Raji (cell line): ENCODE data around the gene SLC49A4.

Experiments
- POLR2A ChIP-seq: IDR thresholded peaks from 2 replicates; pipeline ENCODE4 v1.6.1; 2011; ENCODE audit warnings: low read depth, low read length, control low read depth; ENCODE audit not compliant: insufficient read depth

SLC49A4 gene

DNA sequence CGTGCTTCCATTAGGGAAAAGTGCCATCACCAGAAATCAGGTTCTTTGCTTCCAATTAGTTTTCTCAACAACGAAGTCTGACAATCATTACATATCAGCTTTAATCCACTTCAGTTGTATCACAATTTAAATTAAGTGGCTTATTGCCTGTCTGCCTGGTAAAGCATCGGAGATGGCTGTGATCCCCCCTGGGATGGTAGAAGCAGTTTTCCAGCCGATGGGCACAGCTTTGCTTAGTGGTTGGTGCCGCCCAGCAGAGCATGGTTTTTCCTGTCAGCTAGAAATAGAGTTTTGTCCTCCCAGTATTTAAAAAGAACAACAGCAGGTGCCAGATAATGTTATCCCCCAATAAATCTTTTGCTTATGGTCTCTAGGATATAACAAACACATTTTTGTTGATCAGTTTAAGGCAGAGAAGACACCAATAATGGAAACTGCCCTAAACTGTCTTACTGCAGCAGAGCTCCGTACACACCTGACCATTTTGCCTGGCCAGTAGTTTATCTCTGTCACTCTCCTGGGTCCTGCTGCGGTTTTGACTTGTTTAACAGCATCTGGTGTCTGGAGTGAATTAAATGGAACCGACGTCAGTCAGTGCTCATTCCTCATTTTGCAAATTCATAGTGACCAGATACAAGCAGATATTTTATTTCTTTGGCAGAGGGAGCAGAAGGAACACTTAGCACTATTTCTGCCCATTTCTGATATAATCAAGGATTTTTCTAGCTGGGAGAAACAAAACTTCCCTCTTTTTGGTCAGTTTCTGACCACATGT lies 79.1 kb downstream of the SLC49A4 start:
- no peak for TF ChIP-seq POLR2A

DNA sequence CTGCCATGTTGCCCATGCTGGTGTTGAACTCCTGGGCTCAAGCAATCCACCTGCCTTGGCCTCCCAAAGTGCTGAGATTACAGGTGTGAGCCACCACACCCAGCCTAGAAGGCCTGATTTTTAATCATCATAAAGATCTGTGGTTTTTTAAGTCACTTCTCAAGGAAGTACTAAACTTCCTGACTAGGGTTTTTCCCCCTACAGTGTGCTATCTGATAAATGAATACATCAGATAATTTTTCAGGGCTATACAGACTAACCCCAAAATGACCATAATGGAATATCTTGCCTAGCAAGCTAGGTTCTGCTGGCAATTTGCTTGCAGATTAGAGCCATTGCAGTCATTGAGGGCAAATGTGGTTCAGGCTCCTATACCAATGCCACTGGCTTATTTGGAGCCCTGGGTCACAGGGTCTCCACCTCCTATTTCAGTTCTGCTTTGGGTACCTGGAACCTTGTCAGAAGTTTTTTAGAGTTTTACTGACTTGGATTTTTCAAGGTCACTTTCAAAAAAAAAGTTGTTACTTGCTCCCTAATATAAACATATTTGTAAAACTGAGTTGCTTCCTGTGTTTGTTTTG lies 80.8 kb downstream of the SLC49A4 start:
- TF ChIP-seq POLR2A = no peak

DNA sequence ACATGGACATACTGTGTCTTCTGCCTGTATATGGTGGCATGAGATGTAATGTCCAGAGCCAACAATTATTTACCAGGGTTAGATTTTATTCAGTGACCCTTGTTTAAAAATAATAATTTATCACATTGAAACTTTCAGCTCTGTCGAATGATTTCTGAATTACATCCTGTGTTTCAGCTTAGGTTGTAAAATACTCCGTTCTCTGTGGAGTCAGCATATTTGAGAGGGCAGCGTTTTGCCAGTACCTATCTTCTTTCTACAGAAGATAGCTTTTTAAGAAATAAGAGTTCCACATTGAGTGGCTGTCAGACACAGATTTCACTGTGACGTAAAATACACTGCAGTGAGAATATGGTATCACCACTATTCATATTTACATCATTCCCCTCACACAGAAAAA lies 85.3 kb downstream of the SLC49A4 start:
- TF ChIP-seq POLR2A = no peak

DNA sequence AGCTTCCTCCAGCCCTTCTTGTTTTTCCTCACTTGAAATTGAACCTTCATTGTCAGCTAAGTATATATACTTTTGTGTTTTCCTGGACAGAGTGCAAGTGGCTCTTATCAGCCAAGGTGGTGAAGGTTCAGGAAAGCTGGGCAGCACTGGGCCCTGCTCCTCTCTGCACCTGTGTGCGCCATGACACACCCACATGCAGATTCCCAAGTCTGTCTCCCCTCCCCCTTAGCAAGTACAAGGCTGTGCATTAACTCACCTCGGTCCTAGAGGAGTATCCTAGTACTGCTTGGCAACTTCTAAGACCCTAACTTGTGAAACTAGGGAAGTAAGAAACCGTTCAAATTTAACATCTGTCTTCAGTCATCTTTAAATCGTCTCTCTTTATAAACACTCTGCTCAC lies 85.8 kb downstream of the SLC49A4 start:
- no peak for TF ChIP-seq POLR2A

DNA sequence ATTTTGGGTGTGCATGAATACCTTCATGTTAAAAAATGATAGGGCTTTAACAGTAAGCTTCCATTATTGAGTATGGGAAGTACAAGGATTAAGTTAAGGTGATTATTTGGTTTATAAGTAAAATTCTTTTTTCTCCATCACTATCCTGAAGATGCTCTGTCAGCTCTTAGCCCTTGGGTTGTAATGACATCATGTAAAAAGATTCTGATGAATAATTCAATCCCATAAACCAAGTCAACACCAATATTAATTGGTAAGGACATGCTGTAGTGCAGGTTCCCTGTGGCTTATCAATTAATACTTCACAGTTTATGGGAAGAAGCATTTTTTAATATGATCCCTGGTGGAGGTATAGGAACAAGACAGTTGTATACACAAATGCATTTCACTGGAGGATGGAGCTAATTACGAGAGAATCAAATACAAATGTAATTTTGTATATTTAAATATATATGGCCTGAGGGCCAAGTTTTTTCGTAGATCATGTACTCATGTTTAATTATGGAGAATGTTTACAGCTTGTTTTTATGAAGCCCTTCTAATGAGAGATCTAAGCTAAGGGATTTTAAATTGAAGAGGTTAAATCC lies 87.6 kb downstream of the SLC49A4 start:
- no peak for TF ChIP-seq POLR2A

DNA sequence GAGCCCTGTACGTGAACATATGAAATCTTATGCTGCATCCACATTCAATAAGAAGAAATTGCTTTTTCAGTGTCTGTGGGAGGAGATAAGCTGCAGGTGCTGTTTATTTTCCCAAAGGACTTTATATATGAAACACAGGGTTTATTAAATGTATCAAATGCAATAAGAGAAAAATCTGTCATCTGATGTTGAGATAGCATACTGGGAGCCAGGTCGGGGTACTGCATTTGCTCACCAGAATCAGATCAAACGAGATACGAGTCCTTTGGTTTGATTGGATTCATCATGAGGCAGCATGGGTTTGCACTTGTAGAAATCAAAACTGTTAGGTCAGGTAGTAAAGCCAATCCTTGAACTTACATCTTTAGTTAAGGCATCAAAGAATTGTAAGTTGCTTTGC lies 91.4 kb downstream of the SLC49A4 start:
- TF ChIP-seq POLR2A = no peak

DNA sequence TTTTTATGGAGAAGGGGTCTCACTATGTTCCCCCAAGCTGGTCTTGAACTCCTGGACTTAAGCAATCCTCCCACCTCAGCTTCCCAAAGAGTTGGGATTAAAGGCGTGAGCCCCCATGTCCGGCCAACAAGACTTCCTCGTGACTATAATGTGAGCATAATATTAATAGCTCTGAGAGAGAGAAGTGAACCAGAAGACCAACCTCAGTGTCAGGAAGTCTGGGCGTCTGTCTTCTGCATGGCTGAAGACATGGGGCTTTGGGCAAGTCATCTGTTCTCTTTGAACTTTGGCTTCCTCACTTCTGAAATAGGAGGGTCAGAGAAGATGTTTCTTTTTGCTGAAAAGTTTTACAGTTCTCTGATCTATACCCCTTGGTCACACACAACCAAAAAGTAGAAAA lies 92.1 kb downstream of the SLC49A4 start:
- no peak for TF ChIP-seq POLR2A

DNA sequence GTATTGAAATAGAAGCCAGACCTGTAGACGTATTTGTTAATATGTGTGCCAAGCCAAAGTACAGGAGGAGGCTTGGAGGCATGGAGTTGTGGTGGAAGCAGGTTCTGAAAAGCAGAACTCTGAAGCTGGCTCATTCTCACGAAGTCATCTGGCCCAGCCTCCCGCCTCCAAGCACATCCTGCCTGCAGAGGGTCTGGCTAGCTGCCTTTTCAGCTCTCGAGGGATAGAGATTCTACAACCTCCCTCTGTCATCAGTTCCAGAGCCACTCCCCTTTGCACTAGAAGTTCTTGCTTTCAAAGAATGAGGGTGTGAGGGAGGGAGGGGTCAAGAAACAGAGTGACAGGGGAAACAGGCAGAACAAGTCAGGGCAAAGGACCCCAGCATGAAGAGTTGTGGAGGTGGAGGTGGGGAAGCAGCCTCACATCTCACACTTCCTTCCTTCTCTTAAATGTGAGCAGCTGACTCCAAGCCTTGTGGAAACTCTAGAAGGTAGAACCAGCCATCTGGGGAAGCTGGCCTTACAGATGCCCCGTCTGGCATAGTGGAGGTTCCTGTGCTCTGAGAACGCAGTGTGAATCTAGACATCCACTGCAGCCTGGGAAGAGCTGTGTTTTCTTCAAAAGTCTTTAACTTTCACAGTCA lies 95.3 kb downstream of the SLC49A4 start:
- TF ChIP-seq POLR2A = no peak

DNA sequence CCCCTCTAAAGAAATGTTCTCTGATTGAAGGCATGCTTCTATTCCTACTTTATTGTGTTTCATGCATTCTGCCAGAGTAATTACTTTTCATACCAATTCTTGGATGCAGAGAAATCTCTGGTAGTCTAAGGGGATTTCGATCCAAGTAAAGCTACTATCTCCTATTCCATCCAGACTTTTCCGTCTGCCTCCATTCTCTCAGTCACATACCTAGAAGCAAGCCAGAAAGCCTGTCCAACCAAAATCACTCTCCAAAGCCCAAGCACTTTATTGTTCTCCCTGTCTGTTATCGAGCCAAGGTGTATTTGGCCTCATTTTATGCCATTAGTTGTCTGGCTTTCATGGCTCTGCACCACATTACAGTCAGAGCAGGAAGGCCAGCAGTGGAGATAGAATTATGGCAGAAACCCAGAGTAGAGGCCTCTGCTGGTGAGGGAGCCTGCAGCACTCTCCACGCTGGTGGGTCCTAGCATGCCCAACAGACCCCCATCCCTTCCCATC lies 95.9 kb downstream of the SLC49A4 start:
- no peak for TF ChIP-seq POLR2A

DNA sequence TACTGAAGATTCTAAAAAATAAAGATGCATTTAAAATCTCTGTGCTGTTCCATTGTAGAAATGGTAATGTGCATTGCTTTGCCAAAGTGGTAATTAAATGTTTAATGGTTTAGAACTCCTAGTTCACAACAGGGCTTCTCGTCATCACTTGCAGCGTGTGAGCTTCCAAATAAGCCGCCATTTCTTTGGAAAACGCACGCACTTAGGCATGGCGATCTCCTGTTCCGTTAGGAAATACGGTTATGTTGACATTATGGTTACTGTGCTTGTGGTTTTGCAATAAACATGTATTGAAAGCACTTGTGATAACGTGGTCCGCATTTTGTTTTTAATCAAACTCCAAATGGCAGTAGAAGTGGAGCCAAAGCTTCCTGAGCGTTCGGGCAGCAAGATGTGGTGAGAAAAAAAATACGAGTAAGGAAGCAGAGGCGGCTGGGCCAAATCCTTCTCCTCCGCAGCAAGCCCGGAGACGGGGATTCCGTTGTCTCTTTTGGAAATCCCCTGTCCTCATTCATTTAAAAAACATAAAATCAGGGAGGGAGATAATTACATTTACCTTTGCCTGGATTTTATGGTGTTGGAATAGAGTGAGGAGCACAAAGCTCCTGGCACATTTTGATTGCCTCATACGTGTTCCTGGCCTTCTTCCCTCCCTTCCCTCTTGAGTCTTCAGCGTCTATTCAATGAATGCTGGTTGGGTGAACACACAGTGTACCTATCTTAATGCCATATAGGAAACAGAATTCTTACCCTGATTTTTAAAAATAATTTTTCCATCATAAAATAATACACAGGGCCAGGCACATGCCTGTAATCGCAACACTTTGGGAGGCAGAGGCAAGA lies 97.5 kb downstream of the SLC49A4 start:
- TF ChIP-seq POLR2A = no peak

DNA sequence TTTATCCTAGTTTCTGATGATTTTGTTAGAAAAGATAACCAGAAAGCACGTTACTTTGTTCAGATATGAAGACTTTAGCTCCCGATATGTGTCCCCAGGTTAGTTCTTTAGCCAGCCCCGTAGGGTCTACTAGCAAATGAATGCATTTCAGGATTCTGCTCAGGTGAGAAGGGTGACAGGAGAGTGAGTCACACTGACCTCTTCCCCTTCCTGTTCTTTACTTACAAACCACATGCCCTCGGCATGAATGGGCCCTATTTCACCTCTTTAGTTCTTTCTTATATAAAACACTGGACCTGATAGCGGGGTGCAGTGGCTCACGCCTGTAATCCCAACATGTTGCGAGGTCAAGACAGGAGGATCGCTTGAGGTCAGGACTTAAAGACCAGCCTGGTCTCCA lies 98.4 kb downstream of the SLC49A4 start:
- TF ChIP-seq POLR2A = no peak

DNA sequence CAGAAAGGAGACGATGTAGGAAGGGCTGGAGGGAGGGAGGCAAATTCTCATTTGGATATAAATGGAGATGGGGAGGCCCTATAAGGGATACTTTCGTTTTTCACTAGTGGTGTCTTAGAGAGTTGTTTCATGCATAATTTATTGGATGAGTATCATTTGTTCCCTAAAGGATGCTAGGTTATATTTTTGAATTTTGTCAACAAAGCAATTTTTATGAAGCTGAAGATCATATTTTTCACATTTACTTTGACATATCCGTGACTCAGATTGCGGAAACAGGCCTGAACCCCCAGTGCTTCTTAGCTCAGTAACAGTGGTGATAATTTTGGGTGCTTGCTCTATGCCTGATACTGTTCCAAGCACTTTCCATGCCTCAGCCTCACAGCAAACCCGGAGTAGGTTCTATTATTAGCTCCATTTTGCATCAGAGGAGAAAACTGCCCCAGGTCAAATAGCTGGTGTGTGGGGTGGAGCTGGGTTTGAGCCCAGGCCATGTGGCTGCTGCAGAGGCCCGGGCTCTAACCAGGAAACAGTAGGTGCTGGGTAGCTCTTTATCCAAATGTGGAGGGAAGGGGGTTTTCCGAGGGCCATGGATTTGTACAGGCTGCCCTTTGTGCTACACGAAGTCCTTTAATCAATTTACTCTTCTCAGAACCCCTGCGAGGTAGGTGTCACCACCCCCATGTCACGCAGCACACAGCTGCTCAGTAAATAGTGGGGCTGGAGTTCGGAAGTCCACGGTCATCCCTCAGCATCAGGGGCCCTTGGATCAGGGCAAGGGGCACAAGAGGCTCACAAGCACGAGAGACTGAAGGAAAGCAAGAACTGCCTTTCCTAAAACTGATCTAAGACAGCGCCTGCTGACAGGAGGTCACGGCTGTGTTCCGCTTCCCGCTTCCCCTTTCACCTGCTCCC lies 99.1 kb downstream of the SLC49A4 start:
- no peak for TF ChIP-seq POLR2A

DNA sequence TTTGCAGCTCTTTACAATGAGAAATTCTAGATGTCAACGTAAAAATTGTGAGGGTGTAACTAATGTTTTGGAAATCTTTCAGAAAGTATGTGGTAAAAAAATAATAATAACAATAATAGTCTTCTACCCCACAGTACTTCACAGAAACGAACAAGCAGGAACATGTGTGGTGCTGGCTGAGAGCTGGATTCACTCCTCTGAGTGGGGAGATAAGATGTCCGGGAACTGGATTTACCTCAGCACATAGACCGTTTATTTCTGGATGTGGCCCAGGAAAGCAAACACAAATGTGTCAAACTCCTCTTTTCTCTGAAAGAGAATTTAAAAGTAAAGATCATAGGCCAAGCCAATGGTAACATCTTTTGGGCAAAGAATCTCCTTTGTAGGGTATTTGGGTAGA lies 103.4 kb downstream of the SLC49A4 start:
- TF ChIP-seq POLR2A = no peak

DNA sequence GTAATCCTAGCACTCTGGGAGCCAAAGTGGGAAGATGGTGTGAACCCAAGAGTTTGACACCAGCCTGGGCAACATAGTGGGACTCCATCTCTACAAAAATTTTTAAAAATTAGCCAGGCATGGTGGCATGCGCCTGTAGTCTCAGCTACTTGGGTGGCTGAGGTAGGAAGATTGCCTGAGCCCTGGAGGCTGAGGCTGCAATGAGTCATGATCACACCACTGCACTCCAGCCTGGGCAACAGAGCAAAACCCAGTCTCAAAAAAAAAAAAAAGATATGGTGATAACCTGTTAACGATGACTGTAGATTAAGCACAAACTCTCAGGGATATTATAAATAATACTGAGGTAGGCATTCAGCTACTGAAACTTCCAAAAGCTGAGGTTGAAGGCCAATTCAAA lies 107.5 kb downstream of the SLC49A4 start:
- no peak for TF ChIP-seq POLR2A
